Osteocyte (in vitro differentiated cells): ENCODE data around the gene ZSCAN18. TPM values are rescaled to one million over a fixed set of nuclear protein-coding genes. Genes with fewer than 3 reads are reported as not detected.

Source experiments
- DNase-seq: peaks from one replicate; pipeline ENCODE4 v3.0.0; 2021; ENCODE audit warnings: mixed read lengths; ENCODE audit not compliant: unreplicated experiment; ENCODE audit errors: extremely low spot score
- H3K27ac Mint-ChIP-seq: one replicate; pipeline ENCODE4 v1.8.0; 2021; ENCODE audit warnings: mild to moderate bottlenecking, mixed read lengths; ENCODE audit not compliant: unreplicated experiment
- H3K27me3 Mint-ChIP-seq: one replicate; pipeline ENCODE4 v1.8.0; 2021; ENCODE audit warnings: mixed read lengths; ENCODE audit not compliant: unreplicated experiment
- H3K36me3 Mint-ChIP-seq: one replicate; pipeline ENCODE4 v1.8.0; 2021; ENCODE audit warnings: mixed read lengths; ENCODE audit not compliant: unreplicated experiment
- H3K4me1 Mint-ChIP-seq: one replicate; pipeline ENCODE4 v1.8.0; 2021; ENCODE audit warnings: mixed read lengths; ENCODE audit not compliant: unreplicated experiment
- H3K4me3 Mint-ChIP-seq: one replicate; pipeline ENCODE4 v1.8.0; 2021; ENCODE audit warnings: mild to moderate bottlenecking, moderate library complexity, mixed read lengths; ENCODE audit not compliant: unreplicated experiment
- H3K9me3 Mint-ChIP-seq: one replicate; pipeline ENCODE4 v1.8.0; 2021; ENCODE audit warnings: mixed read lengths; ENCODE audit not compliant: unreplicated experiment
- CTCF ChIP-seq: fragments of 200-600 bp; sonication (generic); IDR thresholded peaks from 2 replicates; pipeline ENCODE4 v1.5.0; 2021; ENCODE audit warnings: antibody characterized with exemption, mild to moderate bottlenecking, moderate library complexity
- total RNA-seq: library from RNA; stranded (reverse); gene quantifications from 2 replicates; pipeline ENCODE4 v1.2.1, GENCODE V29; 2021

Gene ZSCAN18
- total RNA-seq, 1 donor from 2014 or later, result 50.7 TPM

- Mint-ChIP-seq H3K4me3 (no peak overlapping the region), H3K4me1 (no peaks in the 10 kb centered on the region), H3K27ac (no peak overlapping the region), H3K36me3 (peaks cover 41% of the 10 kb centered on the region), H3K27me3 (no peaks in the 10 kb centered on the region), H3K9me3 (peaks cover 20% of the 10 kb centered on the region)
- no peak for TF ChIP-seq CTCF
- no peak for DNase-seq
These were observed 12.6 kb downstream of the ZSCAN18 start for GRCh38 chr19:58085348-58085875.

- Mint-ChIP-seq H3K36me3 (peaks cover 39% of the 10 kb centered on the region), H3K9me3 (peaks cover 23% of the 10 kb centered on the region), H3K4me1 (no peaks in the 10 kb centered on the region), H3K4me3 (no peak overlapping the region), H3K27ac (no peak overlapping the region), H3K27me3 (no peaks in the 10 kb centered on the region)
- no peak for DNase-seq
- no peak for TF ChIP-seq CTCF
These were observed 13.3 kb downstream of the ZSCAN18 start for GRCh38 chr19:58084596-58085347.

- Mint-ChIP-seq H3K27ac (no peak overlapping the region), H3K4me3 (no peak overlapping the region), H3K4me1 (no peaks in the 10 kb centered on the region), H3K27me3 (no peaks in the 10 kb centered on the region), H3K36me3 (peaks cover 28% of the 10 kb centered on the region), H3K9me3 (peaks cover 22% of the 10 kb centered on the region)
- no peak for DNase-seq
- no peak for TF ChIP-seq CTCF
These were observed 15.0 kb downstream of the ZSCAN18 start for GRCh38 chr19:58083021-58083420.

- no peaks in the 10 kb centered on the region for H3K27me3 Mint-ChIP-seq
- DNase-seq, result no peak
- no peak overlapping the region for H3K4me3 Mint-ChIP-seq
- H3K4me1 Mint-ChIP-seq, result no peaks in the 10 kb centered on the region
- no peak overlapping the region for H3K27ac Mint-ChIP-seq
- peaks cover 29% of the 10 kb centered on the region for H3K9me3 Mint-ChIP-seq
- H3K36me3 Mint-ChIP-seq, result peaks cover 11% of the 10 kb centered on the region
- TF ChIP-seq CTCF, result no peak
These were observed 18.2 kb downstream of the ZSCAN18 start for GRCh38 chr19:58079792-58080191.

- H3K4me1 Mint-ChIP-seq, result no peaks in the 10 kb centered on the region
- H3K36me3 Mint-ChIP-seq, result peaks cover 30% of the 10 kb centered on the region
- H3K27ac Mint-ChIP-seq, result no peak overlapping the region
- peaks cover 42% of the 10 kb centered on the region for H3K9me3 Mint-ChIP-seq
- no peak overlapping the region for H3K4me3 Mint-ChIP-seq
- TF ChIP-seq CTCF, result no peak
- no peaks in the 10 kb centered on the region for H3K27me3 Mint-ChIP-seq
- no peak for DNase-seq
These were observed 30.7 kb downstream of the ZSCAN18 start for GRCh38 chr19:58067240-58067912.
